HG03039 (cell line): ENCODE data around the gene PRB4.
"Not testable (repeated sequence)": the region's sequence is repeated elsewhere in the genome, so short reads cannot be mapped to it uniquely, and the experiment has no call there.

ENCODE experiments used
- ATAC-seq: cut with Tn5 transposase; IDR thresholded peaks from one replicate; pipeline ENCODE4 v1.9.1; 2021; ENCODE audit warnings: mild to moderate bottlenecking, moderate library complexity; ENCODE audit not compliant: unreplicated experiment

Gene PRB4

GRCh38 chr12:11310336-11310735 is at the start of gene PRB4:
TSS of gene PRB4 (minus strand) at chr12:11310436. CDS start at chr12:11310398, 38 bp downstream.
- ATAC-seq = no peak

- not testable (repeated sequence) for ATAC-seq
Measured at GRCh38 chr12:11351736-11352135, 41.5 kb upstream of the PRB4 start.

GRCh38 chr12:11348439-11348838 is 38.2 kb upstream of the PRB4 start:
- ATAC-seq = no peak

GRCh38 chr12:11347810-11348209 is 37.6 kb upstream of the PRB4 start:
- no peak for ATAC-seq

GRCh38 chr12:11344500-11344899 is 34.3 kb upstream of the PRB4 start:
- no peak for ATAC-seq

DNA sequence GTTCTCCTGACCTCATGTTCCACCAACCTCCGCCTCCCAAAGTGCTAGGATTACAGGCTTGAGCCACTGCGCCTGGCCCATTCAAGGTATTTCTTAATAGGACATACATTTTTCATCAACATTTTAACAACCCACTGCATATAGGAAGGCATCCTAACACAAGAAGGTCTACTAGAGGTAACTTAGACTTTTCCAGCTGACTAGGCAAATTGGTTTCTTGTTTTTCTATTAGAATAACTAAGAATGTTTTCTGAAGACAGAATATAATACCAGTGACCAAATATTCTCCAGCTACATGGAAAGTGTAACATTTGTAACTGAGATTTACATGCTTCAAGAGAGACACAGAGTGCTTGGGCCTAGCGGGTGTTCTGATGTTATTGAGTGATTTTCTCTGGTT is 14.2 kb upstream of the PRB4 start:
- ATAC-seq = no peak

DNA sequence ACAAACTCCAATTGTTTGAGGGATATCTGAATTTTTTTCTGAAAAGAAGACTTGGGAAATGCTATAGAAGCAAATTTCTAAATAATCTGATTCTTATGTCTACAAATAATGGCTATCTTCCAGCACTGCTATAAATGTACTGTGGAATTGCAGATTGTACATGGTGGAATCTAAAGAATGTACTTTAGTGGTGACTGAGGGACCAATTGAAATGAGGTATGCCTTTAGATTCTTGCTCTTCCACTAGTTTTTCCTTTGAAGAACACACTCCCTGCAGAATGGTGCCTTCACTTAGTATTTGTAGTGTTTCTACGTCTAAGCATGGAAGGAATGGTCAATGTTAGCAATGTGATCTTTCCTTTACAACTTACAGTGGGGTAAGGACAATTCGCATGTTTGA is 11.7 kb upstream of the PRB4 start:
- ATAC-seq = no peak

GRCh38 chr12:11307143-11307542 is 3.1 kb downstream of the PRB4 start:
- no peak for ATAC-seq

- ATAC-seq = no peak
Measured at GRCh38 chr12:11273449-11273848, 36.8 kb downstream of the PRB4 start.

DNA sequence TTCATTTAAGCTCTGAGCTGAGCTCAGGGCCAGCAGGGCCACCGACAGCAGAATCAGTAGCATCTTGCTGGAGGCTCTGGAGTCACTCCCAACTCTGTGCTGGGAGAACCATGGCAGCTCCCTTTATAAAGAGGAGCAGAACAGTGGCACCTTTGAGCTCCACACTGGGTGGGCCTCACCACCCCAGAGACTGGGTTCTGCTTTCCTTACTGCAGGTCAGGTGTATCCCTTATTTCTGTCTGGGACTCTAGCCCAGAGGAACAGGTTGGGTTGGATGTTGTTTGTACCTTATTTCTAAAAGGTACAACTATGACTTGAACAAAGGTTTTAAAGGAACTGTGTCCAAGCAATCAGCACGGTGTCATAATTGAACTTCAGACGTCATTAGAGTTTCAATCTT is 40.6 kb downstream of the PRB4 start, which contains the start of gene PRB3:
PRB3 (minus strand) TSS at position 101 of the 400 bp plus-strand sequence; CDS start at position 63, 38 bp downstream.
- no peak for ATAC-seq

- no peak for ATAC-seq
Measured at GRCh38 chr12:11264501-11264900, 45.7 kb downstream of the PRB4 start.
